C4-2B (cell line): ENCODE data around the gene OSBPL1A.

Experiments used
- CTCF ChIP-seq: fragments of 450-650 bp; conservative IDR thresholded peaks from 2 replicates; pipeline ENCODE4 v1.5.1; 2017; ENCODE audit warnings: mild to moderate bottlenecking
- ZFX ChIP-seq: fragments of 450-650 bp; IDR thresholded peaks from 2 replicates; pipeline ENCODE4 v1.6.1; 2017

- TF ChIP-seq CTCF = no peak
- TF ChIP-seq ZFX = no peak
Measured at GRCh38 chr18:24321071-24321470, 76.6 kb downstream of the OSBPL1A start.
